A549 (cell line): Measurements from ENCODE around the gene STXBP4.

Source experiments
- CEBPB ChIP-seq, 2 experiments: fragments of >200 bp in 1 of 2; sonication (Bioruptor Twin) in 1 of 2; formaldehyde crosslinking in 1 of 2; IDR thresholded peaks; 2 replicates each; pipeline ENCODE4 v1.6.1; 2012 to 2016
- EP300 ChIP-seq, 2 experiments: fragments of >200 bp; sonication (Bioruptor Twin); formaldehyde crosslinking; IDR thresholded peaks; 2 replicates in 1 of 2; 3 replicates in 1 of 2; pipeline ENCODE4 v1.6.1; 2016 to 2017
- JUNB ChIP-seq: fragments of >200 bp; sonication (Bioruptor Twin); formaldehyde crosslinking; IDR thresholded peaks from 2 replicates; pipeline ENCODE4 v1.6.1; 2016
- POLR2A ChIP-seq: IDR thresholded peaks from 2 replicates; pipeline ENCODE4 v1.6.1; 2012; ENCODE audit warnings: mild to moderate bottlenecking, low read length
- RAD21 ChIP-seq, 2 experiments: fragments of >200 bp in 1 of 2; sonication (Bioruptor Twin) in 1 of 2; formaldehyde crosslinking in 1 of 2; IDR thresholded peaks in 1 of 2; conservative IDR thresholded peaks in 1 of 2; 2 replicates in 1 of 2; 3 replicates in 1 of 2; pipeline ENCODE4 v1.6.1; 2012 to 2018; ENCODE audit warnings: inconsistent platforms in 1 of 2
- USF2 ChIP-seq: fragments of 450-650 bp; IDR thresholded peaks from 2 replicates; pipeline ENCODE4 v1.6.1; 2014; ENCODE audit warnings: antibody characterized with exemption
- ZSCAN20 ChIP-seq: fragments of 250-450 bp; sonication (Bioruptor Pico); IDR thresholded peaks from 2 replicates; pipeline ENCODE4 v1.8.0; 2022; ENCODE audit warnings: mild to moderate bottlenecking, moderate library complexity

DNA sequence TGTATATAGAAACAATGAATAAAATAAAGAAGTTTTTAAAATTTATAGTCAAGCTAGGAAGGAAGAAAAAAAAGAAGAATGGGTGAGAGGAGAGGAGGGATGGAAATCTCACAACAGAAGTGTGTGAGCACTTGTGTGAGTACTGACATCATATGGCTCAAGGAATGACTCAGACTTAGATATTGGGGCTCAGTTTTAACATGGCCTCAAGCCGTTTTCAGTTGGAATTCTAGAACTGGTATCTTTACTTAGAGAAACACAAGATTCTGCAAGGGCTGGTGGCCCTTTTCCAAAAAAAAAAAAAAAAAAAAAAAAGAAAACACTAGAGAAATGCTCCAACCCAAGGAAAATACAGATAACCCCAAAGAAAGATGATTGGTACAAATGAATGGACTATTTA is 55.1 kb downstream of the STXBP4 start:
- TF ChIP-seq ZSCAN20 (CRISPR knock-in tag): no peak
- no peak for TF ChIP-seq USF2
- TF ChIP-seq POLR2A: no peak
- no peak for TF ChIP-seq CEBPB (IDR thresholded peaks at IDR 0.05)
- TF ChIP-seq RAD21 (conservative IDR thresholded peaks at IDR 0.05 in 1 of 2, IDR thresholded peaks at IDR 0.05 in 1 of 2): no peak
- TF ChIP-seq EP300 (IDR thresholded peaks at IDR 0.05): no peak
- no peak for TF ChIP-seq JUNB
